ENCODE measurements around the gene BRSK2. TPM values are rescaled to one million over a fixed set of nuclear protein-coding genes. Genes with fewer than 3 reads are reported as not detected.
A peak's percentile ranks its signal among the peaks of the same experiment; 100 is the strongest.

BRSK2 gene
- total and polyA plus RNA-seq, 9 of the 15 experiments (the other 6 are each of a cell fraction or from before 2014, with no cell fraction given), result 0.06 to 0.52 (median 0.18) TPM; not detected in 5

DNA sequence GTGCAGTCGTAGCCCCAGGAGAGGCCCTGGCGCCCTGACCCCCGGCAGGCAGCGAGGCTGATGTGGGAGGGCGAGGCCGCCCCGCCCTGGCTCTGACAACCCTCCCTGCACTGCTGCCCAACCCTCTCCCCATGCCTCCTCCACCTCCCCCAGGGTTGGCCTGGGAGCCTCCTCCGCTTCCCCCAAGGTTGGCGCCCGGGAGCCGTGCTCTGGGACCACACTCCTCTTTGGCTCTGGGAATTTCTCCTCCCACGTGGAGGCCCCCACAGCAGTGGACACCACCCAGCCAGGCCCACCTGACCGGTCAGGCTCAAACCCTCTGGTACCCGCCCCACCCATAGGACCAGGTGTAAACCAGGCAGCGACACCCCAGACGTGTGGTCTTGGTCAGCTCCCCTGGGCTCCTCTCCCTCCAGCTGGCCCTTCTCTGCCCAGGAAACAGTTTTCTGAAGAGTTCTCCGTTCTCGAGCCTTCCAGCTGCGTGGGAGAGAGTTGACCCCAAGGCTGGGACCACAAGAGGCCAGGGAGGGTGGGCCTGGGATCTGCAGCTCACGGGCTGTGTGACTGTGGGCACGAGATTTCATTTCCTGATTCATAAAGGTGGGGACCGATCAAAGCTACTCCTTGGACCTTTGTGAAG lies 39.5 kb upstream of the BRSK2 start:
- H3K9me3 ChIP-seq (replicated peaks; ENCODE audit: control insufficient read depth, insufficient read depth, low read depth, low read length), result no peaks in the 10 kb centered on the region
- POLR2A ChIA-PET, result interaction anchor here (0.5 to 1.0 kb wide), 3 partner anchors 21 to 873 kb away, joined by 3 to 5 read pairs (median 3); no protein-coding TSS in a partner anchor
- no peak for DNase-seq (ENCODE audit: extremely low read depth in 1 of 4, low spot score in 3 of 4)
- H3K9ac ChIP-seq (ENCODE audit: insufficient read depth in 1 of 2, low read depth in 2 of 2, low read length in 2 of 2), result peak overlapping the region in 1 of 2 experiments; percentile 64; a peak in 1 of 4 replicates
- CTCF ChIA-PET (ENCODE audit: low intra/inter-chr PET ratio), result no interaction called here
- in situ Hi-C loops (cut with MboI), result no loop called here
- WGBS (ENCODE audit: insufficient coverage, low coverage, missing lambda C conversion rate), result 16% methylated on average over 19 of the region's 22 CpGs
- no peak overlapping the region for H3K4me2 ChIP-seq (ENCODE audit: insufficient read depth, low read length)
- H3K79me2 ChIP-seq (ENCODE audit: control insufficient read depth, insufficient read depth, low read length), result no peaks in the 10 kb centered on the region
- peaks cover 0 to 33% of the 10 kb centered on the region in 2 experiments; a peak in 2 of 5 replicates for H3K4me1 ChIP-seq (replicated peaks in 1 of 2; ENCODE audit: control insufficient read depth in 2 of 2, insufficient read depth in 2 of 2, low read length in 2 of 2)
- TF ChIP-seq POLR2A (conservative IDR thresholded peaks at IDR 0.05) (no peak), CBFB (CRISPR knock-in tag; IDR thresholded peaks at IDR 0.05) (no peak), RFX5 (IDR thresholded peaks at IDR 0.05; ENCODE audit: low read depth, low read length) (no peak), POLR2H (tag; IDR thresholded peaks at IDR 0.05; ENCODE audit: low read depth) (no peak), FOXP1 (CRISPR knock-in tag; IDR thresholded peaks at IDR 0.05) (no peak), MNT (conservative IDR thresholded peaks at IDR 0.05) (no peak), NFE2 (IDR thresholded peaks at IDR 0.05; ENCODE audit: low read depth) (no peak), RBM22 (IDR thresholded peaks at IDR 0.05; ENCODE audit: low read depth, low read length, poor library complexity, severe bottlenecking) (no peak), TAF15 (IDR thresholded peaks at IDR 0.05; ENCODE audit: low read depth, low read length) (no peak), SNAPC5 (CRISPR knock-in tag; IDR thresholded peaks at IDR 0.05) (no peak), SREBF1 (IDR thresholded peaks at IDR 0.05; ENCODE audit: borderline replicate concordance, low read depth, low read length) (no peak), SMARCA5 (IDR thresholded peaks at IDR 0.05) (no peak)
- TF ChIP-seq, protein P1, sequence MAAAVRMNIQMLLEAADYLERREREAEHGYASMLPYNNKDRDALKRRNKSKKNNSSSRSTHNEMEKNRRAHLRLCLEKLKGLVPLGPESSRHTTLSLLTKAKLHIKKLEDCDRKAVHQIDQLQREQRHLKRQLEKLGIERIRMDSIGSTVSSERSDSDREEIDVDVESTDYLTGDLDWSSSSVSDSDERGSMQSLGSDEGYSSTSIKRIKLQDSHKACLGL (CRISPR knock-in tag; IDR thresholded peaks at IDR 0.05; ENCODE audit: borderline replicate concordance, poor library complexity, severe bottlenecking), result no peak
- intact Hi-C loops (cut with micrococcal nuclease), result no loop called here
- ATAC-seq, result no peak; the same call in 1 of the 3 replicates
- H2AFZ ChIP-seq (ENCODE audit: low read depth, low read length), result no peak overlapping the region
- H3K36me3 ChIP-seq (ENCODE audit: control insufficient read depth, insufficient read depth, low read length), result no peaks in the 10 kb centered on the region
- no peaks in the 10 kb centered on the region for H4K20me1 ChIP-seq (replicated peaks; ENCODE audit: control insufficient read depth, insufficient read depth, low read length)
- peaks cover 22 to 67% of the 10 kb centered on the region in 2 experiments; a peak in 4 of 5 replicates for H3K27me3 ChIP-seq (ENCODE audit: control insufficient read depth in 2 of 2, insufficient read depth in 2 of 2, low read length in 2 of 2)
- no peak overlapping the region for H3K27ac ChIP-seq (ENCODE audit: extremely low read depth, low read depth, low read length)
- no TSS peak for BruUV-seq (replicated peaks)
- no peaks in the 10 kb centered on the region for H3K9me1 ChIP-seq (ENCODE audit: control insufficient read depth, insufficient read depth, low read length)
- FAIRE-seq, result no peak
- no peak overlapping the region for H3K4me3 ChIP-seq

Data from K562 (cell line).